ENCODE results near the gene GPR152.
A peak's percentile ranks its signal among the peaks of the same experiment; 100 is the strongest.

GPR152 gene

DNA sequence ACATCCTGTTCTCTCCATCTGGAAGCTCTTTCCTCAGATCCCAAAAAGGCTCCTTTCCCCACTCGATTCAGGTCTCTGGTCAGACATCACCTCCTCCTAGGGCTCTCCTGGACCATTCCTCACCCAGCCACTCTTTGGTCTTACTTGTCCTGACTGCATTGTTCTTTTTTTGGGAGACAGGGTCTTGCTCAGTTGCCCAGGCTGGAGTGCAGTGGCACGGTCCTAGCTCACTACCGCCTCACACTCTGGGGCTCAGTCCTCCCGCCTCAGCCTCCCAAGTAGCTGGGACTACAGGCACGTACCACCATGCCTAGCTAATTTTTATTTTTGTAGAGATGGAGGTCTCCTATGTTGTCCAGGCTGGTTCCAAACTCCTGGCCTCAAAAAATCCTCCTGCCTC lies 7.0 kb downstream of the GPR152 start:
- TF ChIP-seq EZH2 (IDR thresholded peaks at IDR 0.05; ENCODE audit: borderline replicate concordance, low read length), result no peak
- TF ChIP-seq, protein P1, sequence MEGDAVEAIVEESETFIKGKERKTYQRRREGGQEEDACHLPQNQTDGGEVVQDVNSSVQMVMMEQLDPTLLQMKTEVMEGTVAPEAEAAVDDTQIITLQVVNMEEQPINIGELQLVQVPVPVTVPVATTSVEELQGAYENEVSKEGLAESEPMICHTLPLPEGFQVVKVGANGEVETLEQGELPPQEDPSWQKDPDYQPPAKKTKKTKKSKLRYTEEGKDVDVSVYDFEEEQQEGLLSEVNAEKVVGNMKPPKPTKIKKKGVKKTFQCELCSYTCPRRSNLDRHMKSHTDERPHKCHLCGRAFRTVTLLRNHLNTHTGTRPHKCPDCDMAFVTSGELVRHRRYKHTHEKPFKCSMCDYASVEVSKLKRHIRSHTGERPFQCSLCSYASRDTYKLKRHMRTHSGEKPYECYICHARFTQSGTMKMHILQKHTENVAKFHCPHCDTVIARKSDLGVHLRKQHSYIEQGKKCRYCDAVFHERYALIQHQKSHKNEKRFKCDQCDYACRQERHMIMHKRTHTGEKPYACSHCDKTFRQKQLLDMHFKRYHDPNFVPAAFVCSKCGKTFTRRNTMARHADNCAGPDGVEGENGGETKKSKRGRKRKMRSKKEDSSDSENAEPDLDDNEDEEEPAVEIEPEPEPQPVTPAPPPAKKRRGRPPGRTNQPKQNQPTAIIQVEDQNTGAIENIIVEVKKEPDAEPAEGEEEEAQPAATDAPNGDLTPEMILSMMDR (IDR thresholded peaks at IDR 0.05; ENCODE audit: low read length), result no peak
- no peaks in the 10 kb centered on the region for H3K36me3 ChIP-seq (ENCODE audit: insufficient read depth, low read length)
- peaks cover 84% of the 10 kb centered on the region for H3K4me1 ChIP-seq (ENCODE audit: insufficient read depth, low read length, severe bottlenecking)
- no peaks in the 10 kb centered on the region for H3K27me3 ChIP-seq (ENCODE audit: insufficient read depth, low read length)
- peak overlapping the region; percentile 61 for H3K4me3 ChIP-seq (ENCODE audit: low read depth, low read length, poor library complexity, severe bottlenecking)
- H3F3A ChIP-seq (ENCODE audit: insufficient read depth, low read length), result peaks cover 9% of the 10 kb centered on the region; the same call in 1 of the 2 replicates
- H2AFZ ChIP-seq (ENCODE audit: low read length), result no peak overlapping the region
- H3K4me2 ChIP-seq (ENCODE audit: low read length), result peak overlapping the region; percentile 89
- no peaks in the 10 kb centered on the region for H4K20me1 ChIP-seq (ENCODE audit: insufficient read depth, low read length)
- peak overlapping the region; percentile 72; the same call in 1 of the 2 replicates for H3K9ac ChIP-seq (ENCODE audit: low read length)
- no peaks in the 10 kb centered on the region for H3K79me2 ChIP-seq (ENCODE audit: insufficient read depth, low read length)
- no peaks in the 10 kb centered on the region for H3K9me2 ChIP-seq (ENCODE audit: low read depth, low read length)
- H3K27ac ChIP-seq (ENCODE audit: low read depth, low read length, poor library complexity, severe bottlenecking), result peak overlapping the region; percentile 96
- H3K9me3 ChIP-seq (ENCODE audit: low read length), result no peaks in the 10 kb centered on the region

DNA sequence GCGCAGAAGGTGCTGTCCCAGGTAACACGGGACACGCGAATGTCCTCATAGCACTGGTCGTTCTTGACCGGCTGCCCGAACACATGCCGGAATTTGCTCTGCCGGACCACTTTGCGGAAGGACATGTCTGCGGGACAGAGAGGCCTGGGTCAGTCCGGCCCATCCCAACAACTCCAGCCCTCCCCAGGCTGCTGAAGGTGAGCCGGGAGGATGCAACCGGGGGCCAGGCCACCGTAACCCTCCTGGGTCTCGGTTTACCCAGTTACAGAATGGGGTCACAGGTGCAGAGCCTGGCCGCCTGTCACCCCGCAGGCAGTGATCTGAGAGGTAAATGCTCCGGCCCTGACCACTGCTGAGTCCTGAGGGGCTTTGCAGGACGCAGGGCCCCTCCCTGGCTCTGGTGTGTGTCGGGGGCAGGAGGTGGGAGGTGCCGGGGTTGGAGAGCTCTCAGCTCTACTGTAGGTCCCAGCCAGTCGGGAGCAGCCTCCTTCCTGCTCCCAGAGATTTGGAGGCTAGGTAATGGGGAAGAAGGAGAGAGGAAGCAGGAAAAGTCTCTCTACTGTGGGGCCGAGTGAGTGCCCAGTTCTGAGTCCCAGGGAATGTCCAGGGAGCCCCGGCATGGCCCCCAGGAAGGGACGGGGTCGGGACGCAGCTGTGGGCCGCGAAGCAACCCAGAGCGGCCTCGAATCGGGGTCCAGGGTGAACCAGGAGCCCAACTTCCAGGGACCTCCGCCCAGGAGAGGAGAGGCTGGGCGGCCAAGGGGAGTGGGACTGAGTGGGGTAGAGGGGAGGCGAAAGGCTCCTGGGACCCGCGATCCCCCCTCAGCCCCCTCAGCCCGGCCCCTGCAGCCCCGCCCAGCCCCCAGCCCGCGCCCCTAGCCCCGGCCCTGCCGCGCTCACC lies 9.8 kb downstream of the GPR152 start:
- peak overlapping the region; percentile 61 for H3K4me3 ChIP-seq (ENCODE audit: low read depth, low read length, poor library complexity, severe bottlenecking)
- no peaks in the 10 kb centered on the region for H3K79me2 ChIP-seq (ENCODE audit: insufficient read depth, low read length)
- peak overlapping the region; percentile 97 for H3K27ac ChIP-seq (ENCODE audit: low read depth, low read length, poor library complexity, severe bottlenecking)
- no peaks in the 10 kb centered on the region for H3K9me3 ChIP-seq (ENCODE audit: low read length)
- no peaks in the 10 kb centered on the region for H4K20me1 ChIP-seq (ENCODE audit: insufficient read depth, low read length)
- H3K27me3 ChIP-seq (ENCODE audit: insufficient read depth, low read length), result no peaks in the 10 kb centered on the region
- H3K9ac ChIP-seq (ENCODE audit: low read length), result peak overlapping the region; percentile 72
- no peak overlapping the region for H2AFZ ChIP-seq (ENCODE audit: low read length)
- TF ChIP-seq, protein P1 (IDR thresholded peaks at IDR 0.05; ENCODE audit: low read length), result no peak
- no peak for TF ChIP-seq EZH2 (IDR thresholded peaks at IDR 0.05; ENCODE audit: borderline replicate concordance, low read length)
- H3K4me1 ChIP-seq (ENCODE audit: insufficient read depth, low read length, severe bottlenecking), result peaks cover 96% of the 10 kb centered on the region
- peaks cover 9% of the 10 kb centered on the region; the same call in 1 of the 2 replicates for H3F3A ChIP-seq (ENCODE audit: insufficient read depth, low read length)
- H3K4me2 ChIP-seq (ENCODE audit: low read length), result peak overlapping the region; percentile 89
- H3K9me2 ChIP-seq (ENCODE audit: low read depth, low read length), result no peaks in the 10 kb centered on the region
- H3K36me3 ChIP-seq (ENCODE audit: insufficient read depth, low read length), result no peaks in the 10 kb centered on the region

DNA sequence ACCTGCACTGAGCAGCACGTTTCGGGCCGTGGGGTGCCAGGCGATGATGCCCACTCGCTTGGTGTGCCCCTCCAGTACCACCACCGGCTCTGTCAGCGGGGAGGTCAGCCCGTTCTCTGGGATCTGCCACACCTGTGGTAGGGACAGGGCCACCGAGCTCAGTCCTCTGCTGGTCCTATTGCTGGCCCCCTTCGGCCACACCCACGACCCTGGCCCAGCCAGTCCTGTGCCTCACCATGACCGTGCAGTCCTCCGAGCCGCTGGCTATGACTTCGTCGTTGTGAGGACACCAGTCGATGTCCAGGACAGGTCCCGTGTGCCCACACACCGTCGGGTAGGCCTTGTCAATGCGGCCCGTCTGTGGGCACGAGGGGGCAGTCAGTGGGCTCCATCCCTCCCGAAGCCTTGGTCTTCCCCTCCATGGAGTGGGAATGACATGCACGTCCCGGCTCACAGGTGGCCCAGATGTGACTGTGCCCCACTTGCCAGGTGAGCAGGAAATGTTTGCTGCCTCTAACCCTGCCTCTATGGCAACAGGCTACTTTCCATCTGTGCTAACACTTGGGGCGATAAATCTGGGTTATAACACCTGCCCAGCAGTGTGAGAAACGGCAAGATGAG lies 10.7 kb downstream of the GPR152 start:
- TF ChIP-seq, protein P1 (IDR thresholded peaks at IDR 0.05; ENCODE audit: low read length), result no peak
- Histone ChIP-seq H3K79me2 (ENCODE audit: insufficient read depth, low read length) (no peaks in the 10 kb centered on the region), H3K9ac (ENCODE audit: low read length) (no peak overlapping the region; the same call in 1 of the 2 replicates), H3K36me3 (ENCODE audit: insufficient read depth, low read length) (peaks cover 3% of the 10 kb centered on the region; the same call in 1 of the 2 replicates), H3K27me3 (ENCODE audit: insufficient read depth, low read length) (no peaks in the 10 kb centered on the region), H3K4me3 (ENCODE audit: low read depth, low read length, poor library complexity, severe bottlenecking) (peak overlapping the region; percentile 61), H3F3A (ENCODE audit: insufficient read depth, low read length) (peaks cover 9% of the 10 kb centered on the region; the same call in 1 of the 2 replicates), H3K4me2 (ENCODE audit: low read length) (peak overlapping the region; percentile 89; the same call in 1 of the 2 replicates), H2AFZ (ENCODE audit: low read length) (no peak overlapping the region), H3K9me2 (ENCODE audit: low read depth, low read length) (no peaks in the 10 kb centered on the region), H3K4me1 (ENCODE audit: insufficient read depth, low read length, severe bottlenecking) (peaks cover 94% of the 10 kb centered on the region), H3K27ac (ENCODE audit: low read depth, low read length, poor library complexity, severe bottlenecking) (peak overlapping the region; percentile 97), H4K20me1 (ENCODE audit: insufficient read depth, low read length) (no peaks in the 10 kb centered on the region), H3K9me3 (ENCODE audit: low read length) (no peaks in the 10 kb centered on the region)

Measured in OCI-LY1 (cell line).